GM21717 (cell line): ENCODE results near the gene NFE2L1.
"Not testable (repeated sequence)": the region's sequence is repeated elsewhere in the genome, so short reads cannot be mapped to it uniquely, and the experiment has no call there.

ENCODE experiments used
- ATAC-seq: cut with Tn5 transposase; IDR thresholded peaks from one replicate; pipeline ENCODE4 v1.9.1; 2021; ENCODE audit warnings: mild to moderate bottlenecking, moderate library complexity; ENCODE audit not compliant: unreplicated experiment

Gene NFE2L1

GRCh38 chr17:48022901-48023300 lies 25.3 kb upstream of the NFE2L1 start:
- ATAC-seq = no peak

- no peak for ATAC-seq
These were observed 24.6 kb upstream of the NFE2L1 start for GRCh38 chr17:48023400-48024148.

- ATAC-seq = no peak
These were observed 23.8 kb upstream of the NFE2L1 start for GRCh38 chr17:48024149-48025039.

- peak; percentile 60 for ATAC-seq
These were observed 22.9 kb upstream of the NFE2L1 start for GRCh38 chr17:48025040-48025903.

- ATAC-seq = no peak
These were observed 22.2 kb upstream of the NFE2L1 start for GRCh38 chr17:48025904-48026501.

GRCh38 chr17:48026502-48027321 lies 21.4 kb upstream of the NFE2L1 start:
- ATAC-seq = no peak

- no peak for ATAC-seq
These were observed 20.7 kb upstream of the NFE2L1 start for GRCh38 chr17:48027322-48027981.

- ATAC-seq = no peak
These were observed 19.4 kb upstream of the NFE2L1 start for GRCh38 chr17:48028736-48029135.

- ATAC-seq = no peak
These were observed 17.6 kb upstream of the NFE2L1 start for GRCh38 chr17:48030531-48030930.

GRCh38 chr17:48031966-48032365 lies 16.2 kb upstream of the NFE2L1 start:
- no peak for ATAC-seq

GRCh38 chr17:48034734-48035133 lies 13.4 kb upstream of the NFE2L1 start:
- ATAC-seq = not testable (repeated sequence)

- ATAC-seq = no peak
These were observed 11.5 kb upstream of the NFE2L1 start for GRCh38 chr17:48036693-48037035.

GRCh38 chr17:48037036-48037837 lies 10.9 kb upstream of the NFE2L1 start, which contains the start of gene COPZ2:
COPZ2 (minus strand) TSS chr17:48037797; CDS start chr17:48037777, 20 bp downstream.
- ATAC-seq = no peak

GRCh38 chr17:48037838-48038323 lies 10.3 kb upstream of the NFE2L1 start:
- no peak for ATAC-seq

- ATAC-seq = no peak
These were observed 9.5 kb upstream of the NFE2L1 start for GRCh38 chr17:48038687-48039086.

- no peak for ATAC-seq
These were observed 5.0 kb upstream of the NFE2L1 start for GRCh38 chr17:48043176-48043575.

GRCh38 chr17:48044851-48045250 lies 3.3 kb upstream of the NFE2L1 start:
- no peak for ATAC-seq

- no peak for ATAC-seq
These were observed 2.7 kb upstream of the NFE2L1 start for GRCh38 chr17:48045316-48046001.
